Immature natural killer cell (primary cell): ENCODE results near the gene AP1G2. TPM values are rescaled to one million over a fixed set of nuclear protein-coding genes. Genes with fewer than 3 reads are reported as not detected.
"Not testable (repeated sequence)": the region's sequence is repeated elsewhere in the genome, so short reads cannot be mapped to it uniquely, and the experiment has no call there.

Source experiments
- DNase-seq, 3 donors: peaks; one replicate each; pipeline ENCODE4 v3.0.0; 2022; ENCODE audit warnings: mixed read lengths in 1 of 3
- H3K27ac Mint-ChIP-seq, 6 donors: one replicate each; pipeline ENCODE4 v1.8.0; 2020; ENCODE audit warnings: mixed read lengths in 6 of 6, mild to moderate bottlenecking in 5 of 6, inconsistent platforms in 4 of 6, moderate library complexity in 3 of 6
- H3K27me3 Mint-ChIP-seq, 3 donors: one replicate each; pipeline ENCODE4 v1.8.0; 2020 to 2021; ENCODE audit warnings: low read depth in 3 of 3, mild to moderate bottlenecking in 3 of 3, mixed read lengths in 3 of 3, moderate library complexity in 3 of 3, inconsistent platforms in 1 of 3
- H3K36me3 Mint-ChIP-seq, 3 donors: one replicate each; pipeline ENCODE4 v1.8.0; 2020; ENCODE audit warnings: mixed read lengths in 3 of 3, inconsistent platforms in 2 of 3, mild to moderate bottlenecking in 2 of 3
- H3K4me1 Mint-ChIP-seq, 2 donors: one replicate each; pipeline ENCODE4 v1.8.0; 2020; ENCODE audit warnings: inconsistent platforms in 2 of 2, mild to moderate bottlenecking in 2 of 2, mixed read lengths in 2 of 2, moderate library complexity in 1 of 2
- H3K4me3 Mint-ChIP-seq, 5 donors: one replicate each; pipeline ENCODE4 v1.8.0; 2020; ENCODE audit warnings: mild to moderate bottlenecking in 5 of 5, mixed read lengths in 5 of 5, inconsistent platforms in 3 of 5, moderate library complexity in 3 of 5
- H3K9me3 Mint-ChIP-seq, 6 donors: one replicate each; pipeline ENCODE4 v1.8.0; 2020; ENCODE audit warnings: mild to moderate bottlenecking in 6 of 6, mixed read lengths in 6 of 6, inconsistent platforms in 4 of 6, moderate library complexity in 3 of 6
- polyA plus RNA-seq, 3 donors: library from polyadenylated mRNA; unstranded; fragments of 300-500 nt; fragmentation: Illumina TruSeq; gene quantifications; one replicate each; pipeline ENCODE4 v1.2.3, GENCODE V29; 2021

AP1G2 gene
- polyA plus RNA-seq, 3 donors from 2014 or later: 62.9 to 80.7 (median 64.4) TPM

GRCh38 chr14:23542261-23542660, 25.3 kb downstream of the AP1G2 start:
- Mint-ChIP-seq H3K4me1 (no peaks in the 10 kb centered on the region), H3K27me3 (peaks cover 0 to 5% (median 2%) of the 10 kb centered on the region in 3 donors), H3K9me3 (no peaks in the 10 kb centered on the region), H3K4me3 (no peak overlapping the region), H3K27ac (peak overlapping the region in 2 of 6 donors; percentile 15 to 43), H3K36me3 (peaks cover 0 to 7% (median 0%) of the 10 kb centered on the region in 3 donors)
- DNase-seq: no peak

- peaks cover 0 to 7% (median 0%) of the 10 kb centered on the region in 3 donors for H3K36me3 Mint-ChIP-seq
- H3K27ac Mint-ChIP-seq: no peak overlapping the region
- H3K27me3 Mint-ChIP-seq: peaks cover 0 to 5% (median 0%) of the 10 kb centered on the region in 3 donors
Measured at GRCh38 chr14:23540141-23540469, 27.5 kb downstream of the AP1G2 start.

GRCh38 chr14:23539248-23540140, 28.1 kb downstream of the AP1G2 start:
- H3K36me3 Mint-ChIP-seq: peaks cover 0 to 7% (median 0%) of the 10 kb centered on the region in 3 donors
- peak; percentile 36 to 39 (median 37) for DNase-seq
- peaks cover 0 to 5% (median 0%) of the 10 kb centered on the region in 3 donors for H3K27me3 Mint-ChIP-seq
- H3K4me1 Mint-ChIP-seq: no peaks in the 10 kb centered on the region
- no peak overlapping the region for H3K4me3 Mint-ChIP-seq
- no peak overlapping the region for H3K27ac Mint-ChIP-seq
- no peaks in the 10 kb centered on the region for H3K9me3 Mint-ChIP-seq

More at GRCh38 chr14:23540141-23540469, 27.5 kb downstream of the AP1G2 start:
- DNase-seq: no peak
- Mint-ChIP-seq H3K4me3 (no peak overlapping the region), H3K4me1 (no peaks in the 10 kb centered on the region), H3K9me3 (no peaks in the 10 kb centered on the region)

- H3K4me3 Mint-ChIP-seq: no peak overlapping the region
- no peaks in the 10 kb centered on the region for H3K4me1 Mint-ChIP-seq
- H3K36me3 Mint-ChIP-seq: peaks cover 0 to 7% (median 0%) of the 10 kb centered on the region in 3 donors
- no peak for DNase-seq
- peaks cover 0 to 5% (median 0%) of the 10 kb centered on the region in 3 donors for H3K27me3 Mint-ChIP-seq
- H3K9me3 Mint-ChIP-seq: no peaks in the 10 kb centered on the region
- H3K27ac Mint-ChIP-seq: no peak overlapping the region
Measured at GRCh38 chr14:23538785-23539184, 28.8 kb downstream of the AP1G2 start.

GRCh38 chr14:23538050-23538718, 29.4 kb downstream of the AP1G2 start:
- Mint-ChIP-seq H3K27ac (no peak overlapping the region), H3K27me3 (peaks cover 0 to 5% (median 0%) of the 10 kb centered on the region in 3 donors), H3K4me3 (no peak overlapping the region), H3K9me3 (no peaks in the 10 kb centered on the region), H3K4me1 (no peaks in the 10 kb centered on the region), H3K36me3 (peaks cover 0 to 7% (median 0%) of the 10 kb centered on the region in 3 donors)
- no peak for DNase-seq

- no peaks in the 10 kb centered on the region for H3K4me1 Mint-ChIP-seq
- H3K4me3 Mint-ChIP-seq: no peak overlapping the region
- H3K27ac Mint-ChIP-seq: no peak overlapping the region
- DNase-seq: no peak
- peaks cover 0 to 7% (median 0%) of the 10 kb centered on the region in 3 donors for H3K36me3 Mint-ChIP-seq
- H3K27me3 Mint-ChIP-seq: peaks cover 0 to 3% (median 0%) of the 10 kb centered on the region in 3 donors
- H3K9me3 Mint-ChIP-seq: no peaks in the 10 kb centered on the region
Measured at GRCh38 chr14:23537351-23538049, 30.1 kb downstream of the AP1G2 start.

- not testable (repeated sequence) for DNase-seq, H3K4me3 Mint-ChIP-seq, H3K27me3 Mint-ChIP-seq, H3K36me3 Mint-ChIP-seq, H3K27ac Mint-ChIP-seq, H3K9me3 Mint-ChIP-seq, H3K4me1 Mint-ChIP-seq
Measured at GRCh38 chr14:23536906-23537305, 30.7 kb downstream of the AP1G2 start.

GRCh38 chr14:23536494-23536893, 31.1 kb downstream of the AP1G2 start:
- H3K4me1 Mint-ChIP-seq: no peaks in the 10 kb centered on the region
- no peak for DNase-seq
- no peaks in the 10 kb centered on the region for H3K36me3 Mint-ChIP-seq
- H3K4me3 Mint-ChIP-seq: no peak overlapping the region
- no peaks in the 10 kb centered on the region for H3K27me3 Mint-ChIP-seq
- H3K27ac Mint-ChIP-seq: no peak overlapping the region
- H3K9me3 Mint-ChIP-seq: no peaks in the 10 kb centered on the region

- Mint-ChIP-seq H3K27me3 (no peaks in the 10 kb centered on the region), H3K4me3 (no peak overlapping the region), H3K9me3 (no peaks in the 10 kb centered on the region), H3K36me3 (no peaks in the 10 kb centered on the region), H3K27ac (no peak overlapping the region), H3K4me1 (no peaks in the 10 kb centered on the region)
- DNase-seq: no peak
Measured at GRCh38 chr14:23535943-23536342, 31.6 kb downstream of the AP1G2 start.

GRCh38 chr14:23533652-23534435, 33.7 kb downstream of the AP1G2 start:
- no peak overlapping the region for H3K27ac Mint-ChIP-seq
- H3K4me1 Mint-ChIP-seq: no peaks in the 10 kb centered on the region
- H3K36me3 Mint-ChIP-seq: no peaks in the 10 kb centered on the region
- H3K27me3 Mint-ChIP-seq: peaks cover 0 to 2% (median 2%) of the 10 kb centered on the region in 3 donors
- H3K9me3 Mint-ChIP-seq: no peaks in the 10 kb centered on the region
- DNase-seq: no peak
- no peak overlapping the region for H3K4me3 Mint-ChIP-seq

GRCh38 chr14:23532658-23533057, 34.9 kb downstream of the AP1G2 start:
- Mint-ChIP-seq H3K27ac (no peak overlapping the region), H3K36me3 (no peaks in the 10 kb centered on the region), H3K27me3 (peaks cover 0 to 2% (median 2%) of the 10 kb centered on the region in 3 donors), H3K4me3 (no peak overlapping the region), H3K9me3 (no peaks in the 10 kb centered on the region), H3K4me1 (no peaks in the 10 kb centered on the region)
- DNase-seq: no peak

GRCh38 chr14:23531391-23531790, 36.2 kb downstream of the AP1G2 start:
- H3K27me3 Mint-ChIP-seq: peaks cover 0 to 2% (median 2%) of the 10 kb centered on the region in 3 donors
- H3K27ac Mint-ChIP-seq: no peak overlapping the region
- no peaks in the 10 kb centered on the region for H3K36me3 Mint-ChIP-seq

GRCh38 chr14:23530375-23531055, 37.1 kb downstream of the AP1G2 start:
- H3K9me3 Mint-ChIP-seq: no peaks in the 10 kb centered on the region
- peaks cover 0 to 2% (median 2%) of the 10 kb centered on the region in 3 donors for H3K27me3 Mint-ChIP-seq
- DNase-seq: no peak
- H3K4me1 Mint-ChIP-seq: no peaks in the 10 kb centered on the region
- H3K36me3 Mint-ChIP-seq: no peaks in the 10 kb centered on the region
- no peak overlapping the region for H3K27ac Mint-ChIP-seq
- no peak overlapping the region for H3K4me3 Mint-ChIP-seq

More at GRCh38 chr14:23531391-23531790, 36.2 kb downstream of the AP1G2 start:
- Mint-ChIP-seq H3K9me3 (no peaks in the 10 kb centered on the region), H3K4me1 (no peaks in the 10 kb centered on the region), H3K4me3 (no peak overlapping the region)
- DNase-seq: no peak
